ENCODE measurements around the gene CEP152.

DNA sequence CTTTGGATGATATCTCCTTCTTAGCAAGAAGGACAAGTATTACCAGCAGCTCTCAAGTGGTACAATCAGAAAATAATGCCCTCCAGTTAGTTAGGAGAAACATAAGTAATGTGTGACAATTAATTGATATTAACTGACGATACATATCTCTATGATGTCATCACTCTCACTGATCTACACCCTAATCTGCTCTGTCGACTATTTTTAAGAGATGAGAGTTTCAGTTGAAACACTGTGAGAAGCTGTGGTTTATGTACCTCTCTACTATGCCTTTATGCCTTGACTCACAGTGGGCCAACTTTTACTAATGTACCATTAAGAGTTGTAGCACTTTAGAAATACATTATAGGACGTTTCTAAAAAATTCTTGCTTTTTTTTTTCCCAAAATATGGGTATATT is 8.6 kb downstream of the CEP152 start:
- TF ChIP-seq YY1 (IDR thresholded peaks at IDR 0.05; ENCODE audit: low read depth) (no peak), RAD21 (IDR thresholded peaks at IDR 0.05; ENCODE audit: low read depth) (no peak), TAF1 (IDR thresholded peaks at IDR 0.05; ENCODE audit: low read depth) (no peak), CEBPB (IDR thresholded peaks at IDR 0.05) (no peak), EP300 (IDR thresholded peaks at IDR 0.05; ENCODE audit: borderline replicate concordance) (no peak), TEAD4 (IDR thresholded peaks at IDR 0.05) (no peak)
- TF ChIP-seq, protein P1, sequence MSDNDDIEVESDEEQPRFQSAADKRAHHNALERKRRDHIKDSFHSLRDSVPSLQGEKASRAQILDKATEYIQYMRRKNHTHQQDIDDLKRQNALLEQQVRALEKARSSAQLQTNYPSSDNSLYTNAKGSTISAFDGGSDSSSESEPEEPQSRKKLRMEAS (IDR thresholded peaks at IDR 0.05) = no peak
- TF ChIP-seq, protein P2, sequence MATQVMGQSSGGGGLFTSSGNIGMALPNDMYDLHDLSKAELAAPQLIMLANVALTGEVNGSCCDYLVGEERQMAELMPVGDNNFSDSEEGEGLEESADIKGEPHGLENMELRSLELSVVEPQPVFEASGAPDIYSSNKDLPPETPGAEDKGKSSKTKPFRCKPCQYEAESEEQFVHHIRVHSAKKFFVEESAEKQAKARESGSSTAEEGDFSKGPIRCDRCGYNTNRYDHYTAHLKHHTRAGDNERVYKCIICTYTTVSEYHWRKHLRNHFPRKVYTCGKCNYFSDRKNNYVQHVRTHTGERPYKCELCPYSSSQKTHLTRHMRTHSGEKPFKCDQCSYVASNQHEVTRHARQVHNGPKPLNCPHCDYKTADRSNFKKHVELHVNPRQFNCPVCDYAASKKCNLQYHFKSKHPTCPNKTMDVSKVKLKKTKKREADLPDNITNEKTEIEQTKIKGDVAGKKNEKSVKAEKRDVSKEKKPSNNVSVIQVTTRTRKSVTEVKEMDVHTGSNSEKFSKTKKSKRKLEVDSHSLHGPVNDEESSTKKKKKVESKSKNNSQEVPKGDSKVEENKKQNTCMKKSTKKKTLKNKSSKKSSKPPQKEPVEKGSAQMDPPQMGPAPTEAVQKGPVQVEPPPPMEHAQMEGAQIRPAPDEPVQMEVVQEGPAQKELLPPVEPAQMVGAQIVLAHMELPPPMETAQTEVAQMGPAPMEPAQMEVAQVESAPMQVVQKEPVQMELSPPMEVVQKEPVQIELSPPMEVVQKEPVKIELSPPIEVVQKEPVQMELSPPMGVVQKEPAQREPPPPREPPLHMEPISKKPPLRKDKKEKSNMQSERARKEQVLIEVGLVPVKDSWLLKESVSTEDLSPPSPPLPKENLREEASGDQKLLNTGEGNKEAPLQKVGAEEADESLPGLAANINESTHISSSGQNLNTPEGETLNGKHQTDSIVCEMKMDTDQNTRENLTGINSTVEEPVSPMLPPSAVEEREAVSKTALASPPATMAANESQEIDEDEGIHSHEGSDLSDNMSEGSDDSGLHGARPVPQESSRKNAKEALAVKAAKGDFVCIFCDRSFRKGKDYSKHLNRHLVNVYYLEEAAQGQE (IDR thresholded peaks at IDR 0.05; ENCODE audit: low read depth) = no peak
